WI38 (cell line): Measurements from ENCODE around the gene LRP6.

Experiments used
- H3K4me3 ChIP-seq: 2 replicates; pipeline ENCODE4 v1.5.1; 2011; ENCODE audit warnings: low read depth, mild to moderate bottlenecking, control low read depth, low read length
- CTCF ChIP-seq: IDR thresholded peaks from 2 replicates; pipeline ENCODE4 v1.5.1; 2012; ENCODE audit warnings: low read depth, mild to moderate bottlenecking, control low read depth, low read length

Gene LRP6

GRCh38 chr12:12181511-12181910 is 85.3 kb downstream of the LRP6 start:
- no peak for TF ChIP-seq CTCF
- no peak overlapping the region for H3K4me3 ChIP-seq

DNA sequence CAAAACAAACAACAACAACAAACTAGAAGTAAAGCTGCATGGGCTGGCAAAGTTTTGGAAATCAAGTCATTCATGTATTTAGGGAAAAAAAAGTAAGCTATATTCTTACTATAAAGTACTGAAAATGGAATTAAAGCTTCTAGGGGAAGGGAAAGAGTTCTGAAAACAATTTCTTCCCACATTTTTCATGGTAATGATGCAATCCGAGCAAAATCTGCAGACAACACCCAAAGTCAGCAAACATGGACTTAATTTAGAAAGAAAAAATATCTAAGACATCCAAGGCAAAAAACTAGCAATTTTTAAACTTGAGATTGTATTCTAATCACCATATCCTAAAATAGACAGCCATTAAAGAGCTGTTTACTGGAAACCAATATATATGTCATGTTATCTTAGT is 86.3 kb downstream of the LRP6 start:
- no peak for TF ChIP-seq CTCF
- no peak overlapping the region for H3K4me3 ChIP-seq

GRCh38 chr12:12180136-12180535 is 86.7 kb downstream of the LRP6 start:
- H3K4me3 ChIP-seq, result no peak overlapping the region
- no peak for TF ChIP-seq CTCF

DNA sequence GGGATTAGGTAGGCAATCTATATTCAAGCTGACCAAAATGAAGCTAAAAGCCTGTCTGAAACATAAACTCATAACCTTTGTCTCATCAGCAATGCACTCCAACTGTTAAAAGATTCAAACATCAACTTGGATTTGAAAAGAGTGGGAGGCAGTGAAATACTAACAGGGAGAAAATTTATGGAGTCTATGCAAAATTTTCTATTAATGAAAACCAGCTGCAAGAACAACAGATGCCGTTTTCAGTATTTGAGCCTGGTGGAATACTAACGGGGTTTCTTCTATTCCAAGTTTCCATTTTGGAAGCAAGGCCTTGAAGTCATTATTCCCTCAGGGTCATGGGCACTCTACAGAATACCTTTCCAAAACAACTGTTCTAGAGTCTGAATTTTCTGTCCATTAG is 88.3 kb downstream of the LRP6 start:
- H3K4me3 ChIP-seq, result no peak overlapping the region
- no peak for TF ChIP-seq CTCF

DNA sequence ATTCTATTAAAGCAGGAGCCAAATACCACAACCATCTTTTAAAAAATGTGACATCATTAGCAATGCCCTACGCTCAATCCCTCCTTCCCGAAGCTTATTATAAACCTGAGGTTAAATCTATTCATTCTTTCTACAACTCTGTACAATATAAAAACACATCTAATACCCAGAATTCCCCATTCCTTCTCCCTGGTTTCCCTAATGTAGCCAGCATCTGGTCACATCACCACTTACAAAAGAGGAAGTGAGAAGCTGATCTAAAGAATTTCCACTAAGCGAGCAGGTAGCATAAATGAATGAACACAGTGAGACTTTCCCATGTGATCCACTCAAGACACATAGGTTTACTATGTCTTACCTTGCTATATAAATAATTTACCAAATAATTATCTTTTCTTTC is 90.4 kb downstream of the LRP6 start:
- no peak overlapping the region for H3K4me3 ChIP-seq
- TF ChIP-seq CTCF, result no peak

DNA sequence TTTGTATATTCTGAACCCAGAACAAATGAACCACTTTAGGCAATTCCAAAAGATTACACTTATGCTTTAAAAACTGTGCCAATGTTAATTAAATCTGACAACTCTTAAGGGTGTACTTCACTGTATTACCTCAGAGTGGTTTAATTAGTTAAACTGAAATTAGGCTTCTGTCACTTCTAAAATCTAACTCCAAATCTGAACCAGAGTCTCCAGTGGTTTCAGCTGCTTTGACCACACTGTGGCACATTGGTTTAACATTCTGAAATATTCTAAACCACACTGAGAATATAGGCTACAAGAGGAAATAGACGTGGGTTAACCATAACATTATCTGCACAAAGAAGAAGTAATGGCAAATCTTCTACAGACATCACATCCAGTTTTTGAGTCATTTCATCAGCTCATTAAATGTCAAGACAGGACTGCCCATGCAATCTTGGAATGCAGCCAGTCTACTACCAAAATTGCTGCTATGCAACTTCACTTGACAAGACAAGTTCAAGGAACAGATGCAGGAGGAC is 94.8 kb downstream of the LRP6 start:
- no peak overlapping the region for H3K4me3 ChIP-seq
- TF ChIP-seq CTCF, result no peak

- no peak overlapping the region for H3K4me3 ChIP-seq
- no peak for TF ChIP-seq CTCF
These were observed 99.0 kb downstream of the LRP6 start for GRCh38 chr12:12167847-12168246.
